ENCODE results near the gene CDCP2.
"Not testable (repeated sequence)": the region's sequence is repeated elsewhere in the genome, so short reads cannot be mapped to it uniquely, and the experiment has no call there.

CDCP2 gene

GRCh38 chr1:54114955-54115354 lies 37.8 kb downstream of the CDCP2 start:
- no peak for DNase-seq

- DNase-seq: no peak
Observed at GRCh38 chr1:54114001-54114400, 38.8 kb downstream of the CDCP2 start.

- DNase-seq: no peak
Observed at GRCh38 chr1:54112705-54113368, 40.0 kb downstream of the CDCP2 start.

- no peak for DNase-seq
Observed at GRCh38 chr1:54112027-54112426, 40.8 kb downstream of the CDCP2 start.

GRCh38 chr1:54111624-54112023 lies 41.2 kb downstream of the CDCP2 start:
- DNase-seq: no peak

GRCh38 chr1:54110996-54111395 lies 41.8 kb downstream of the CDCP2 start:
- DNase-seq: peak in 1 of 14 donors; percentile 71

GRCh38 chr1:54109129-54110090 lies 43.4 kb downstream of the CDCP2 start:
- DNase-seq: no peak

- DNase-seq: no peak
Observed at GRCh38 chr1:54108156-54108555, 44.6 kb downstream of the CDCP2 start.

GRCh38 chr1:54107131-54107530 lies 45.7 kb downstream of the CDCP2 start:
- no peak for DNase-seq

- no peak for DNase-seq
Observed at GRCh38 chr1:54105736-54106269, 47.0 kb downstream of the CDCP2 start.

GRCh38 chr1:54105080-54105479 lies 47.7 kb downstream of the CDCP2 start:
- DNase-seq: no peak

- not testable (repeated sequence) for DNase-seq
Observed at GRCh38 chr1:54104613-54105012, 48.2 kb downstream of the CDCP2 start.

GRCh38 chr1:54103414-54103813 lies 49.4 kb downstream of the CDCP2 start:
- DNase-seq: no peak

GRCh38 chr1:54100500-54100899 lies 52.3 kb downstream of the CDCP2 start:
- DNase-seq: no peak

- no peak for DNase-seq
Observed at GRCh38 chr1:54099061-54099610, 53.7 kb downstream of the CDCP2 start.

GRCh38 chr1:54096877-54097240 lies 55.9 kb downstream of the CDCP2 start:
- no peak for DNase-seq

GRCh38 chr1:54096227-54096876 lies 56.4 kb downstream of the CDCP2 start:
- no peak for DNase-seq

- no peak for DNase-seq
Observed at GRCh38 chr1:54095546-54096226, 57.1 kb downstream of the CDCP2 start.

- not testable (repeated sequence) for DNase-seq
Observed at GRCh38 chr1:54094730-54095105, 58.1 kb downstream of the CDCP2 start.

GRCh38 chr1:54094001-54094729 lies 58.6 kb downstream of the CDCP2 start:
- no peak for DNase-seq

GRCh38 chr1:54091666-54092065 lies 61.1 kb downstream of the CDCP2 start:
- DNase-seq: no peak
